Large intestine (tissue), 3 donors: ENCODE data around the gene VCL. TPM values are rescaled to one million over a fixed set of nuclear protein-coding genes. Genes with fewer than 3 reads are reported as not detected.
"Not testable (repeated sequence)": the region's sequence is repeated elsewhere in the genome, so short reads cannot be mapped to it uniquely, and the experiment has no call there.

Experiments
- DNase-seq, 2 donors: peaks; one replicate each; pipeline versions ENCODE4 v3.0.0 to v3.0.0-alpha.2; 2013
- H3K27ac ChIP-seq: one replicate; pipeline ENCODE4 v1.5.1; 2013; ENCODE audit warnings: low read length
- H3K27me3 ChIP-seq: 2 replicates; pipeline ENCODE4 v1.6.1; 2013; ENCODE audit warnings: low read length; ENCODE audit not compliant: control insufficient read depth, insufficient read depth
- H3K36me3 ChIP-seq: 2 replicates; pipeline ENCODE4 v1.6.1; 2013; ENCODE audit warnings: low read length; ENCODE audit not compliant: control insufficient read depth, insufficient read depth
- H3K4me1 ChIP-seq: one replicate; pipeline ENCODE4 v1.6.1; 2013; ENCODE audit warnings: low read length; ENCODE audit not compliant: control insufficient read depth, insufficient read depth
- H3K4me3 ChIP-seq: one replicate; pipeline ENCODE4 v1.5.1; 2013; ENCODE audit warnings: low read length
- H3K9me3 ChIP-seq: one replicate; pipeline ENCODE4 v1.6.1; 2013; ENCODE audit warnings: mild to moderate bottlenecking, low read depth, low read length, moderate library complexity; ENCODE audit not compliant: control insufficient read depth
- WGBS: methylation state at CpG from one replicate; pipeline ENCODE4 v1.1.5; 2013; ENCODE audit warnings: low lambda C conversion rate; ENCODE audit not compliant: insufficient coverage; 5-methylcytosine and 5-hydroxymethylcytosine counted together
- polyA plus RNA-seq: library from polyadenylated mRNA; unstranded; fragments of 120-200 nt; gene quantifications from one replicate; pipeline ENCODE4 v1.2.1, GENCODE V29; 2013

The VCL gene
- polyA plus RNA-seq, 1 donor, result 69.3 TPM

GRCh38 chr10:74024600-74024999 lies 26.7 kb downstream of the VCL start:
- Histone ChIP-seq H3K4me1 (peaks cover 4% of the 10 kb centered on the region), H3K27ac (no peak overlapping the region), H3K27me3 (no peaks in the 10 kb centered on the region), H3K9me3 (no peaks in the 10 kb centered on the region), H3K36me3 (peaks cover 3% of the 10 kb centered on the region), H3K4me3 (no peak overlapping the region)
- DNase-seq, result no peak

- H3K36me3 ChIP-seq, result peaks cover 3% of the 10 kb centered on the region
- peaks cover 4% of the 10 kb centered on the region for H3K4me1 ChIP-seq
- H3K4me3 ChIP-seq, result no peak overlapping the region
- no peak for DNase-seq
- no peaks in the 10 kb centered on the region for H3K27me3 ChIP-seq
- no peaks in the 10 kb centered on the region for H3K9me3 ChIP-seq
- WGBS, result 57% methylated on average over 1 of the region's 5 CpGs
- H3K27ac ChIP-seq, result no peak overlapping the region
These were observed 27.6 kb downstream of the VCL start for GRCh38 chr10:74025380-74025978.

GRCh38 chr10:74026428-74027015 lies 28.6 kb downstream of the VCL start:
- no peak overlapping the region for H3K27ac ChIP-seq
- H3K4me3 ChIP-seq, result no peak overlapping the region
- no peak for DNase-seq
- no peaks in the 10 kb centered on the region for H3K4me1 ChIP-seq
- no peaks in the 10 kb centered on the region for H3K27me3 ChIP-seq
- H3K9me3 ChIP-seq, result no peaks in the 10 kb centered on the region
- WGBS, result 60% methylated on average over 1 of the region's 3 CpGs
- peaks cover 3% of the 10 kb centered on the region for H3K36me3 ChIP-seq

GRCh38 chr10:74027702-74028101 lies 29.8 kb downstream of the VCL start:
- Histone ChIP-seq H3K4me1 (no peaks in the 10 kb centered on the region), H3K9me3 (no peaks in the 10 kb centered on the region), H3K27me3 (no peaks in the 10 kb centered on the region), H3K36me3 (peaks cover 3% of the 10 kb centered on the region), H3K27ac (no peak overlapping the region), H3K4me3 (no peak overlapping the region)
- no peak for DNase-seq
- 67% methylated on average over 1 of the region's 2 CpGs for WGBS

- no peaks in the 10 kb centered on the region for H3K9me3 ChIP-seq
These were observed 32.0 kb downstream of the VCL start for GRCh38 chr10:74029943-74030342.

GRCh38 chr10:74032208-74032607 lies 34.3 kb downstream of the VCL start:
- H3K27me3 ChIP-seq, H3K4me3 ChIP-seq, H3K4me1 ChIP-seq, H3K9me3 ChIP-seq, DNase-seq, H3K36me3 ChIP-seq, H3K27ac ChIP-seq: not testable (repeated sequence)
- no CpG with 5 or more reads among the region's 1 CpG for WGBS

More at GRCh38 chr10:74029943-74030342, 32.0 kb downstream of the VCL start:
- no peaks in the 10 kb centered on the region for H3K27me3 ChIP-seq
- no peak overlapping the region for H3K27ac ChIP-seq
- WGBS, result no CpG with 5 or more reads among the region's 1 CpG
- no peak for DNase-seq
- H3K36me3 ChIP-seq, result peaks cover 3% of the 10 kb centered on the region
- no peaks in the 10 kb centered on the region for H3K4me1 ChIP-seq
- no peak overlapping the region for H3K4me3 ChIP-seq

- Histone ChIP-seq H3K27ac (no peak overlapping the region), H3K4me3 (no peak overlapping the region), H3K27me3 (no peaks in the 10 kb centered on the region), H3K9me3 (no peaks in the 10 kb centered on the region), H3K4me1 (no peaks in the 10 kb centered on the region), H3K36me3 (peaks cover 4% of the 10 kb centered on the region)
- 100% methylated on average over 1 of the region's 3 CpGs for WGBS
- DNase-seq, result no peak
These were observed 35.2 kb downstream of the VCL start for GRCh38 chr10:74032900-74033655.

- DNase-seq, result no peak
- no peak overlapping the region for H3K4me3 ChIP-seq
- H3K27ac ChIP-seq, result no peak overlapping the region
- no peaks in the 10 kb centered on the region for H3K4me1 ChIP-seq
- H3K36me3 ChIP-seq, result peaks cover 2% of the 10 kb centered on the region
- H3K27me3 ChIP-seq, result no peaks in the 10 kb centered on the region
- WGBS, result no CpG with 5 or more reads among the region's 1 CpG
- H3K9me3 ChIP-seq, result no peaks in the 10 kb centered on the region
These were observed 35.8 kb downstream of the VCL start for GRCh38 chr10:74033702-74034101.

GRCh38 chr10:74034301-74034700 lies 36.4 kb downstream of the VCL start:
- no peaks in the 10 kb centered on the region for H3K4me1 ChIP-seq
- 67% methylated on average over 2 of the region's 2 CpGs for WGBS
- DNase-seq, result no peak

GRCh38 chr10:74035303-74035702 lies 37.4 kb downstream of the VCL start:
- WGBS, result no CpG with 5 or more reads among the region's 1 CpG
- H3K36me3 ChIP-seq, result peaks cover 2% of the 10 kb centered on the region
- no peak overlapping the region for H3K27ac ChIP-seq
- DNase-seq, result no peak
- H3K4me1 ChIP-seq, result no peaks in the 10 kb centered on the region
- no peaks in the 10 kb centered on the region for H3K27me3 ChIP-seq
- H3K9me3 ChIP-seq, result no peaks in the 10 kb centered on the region
- H3K4me3 ChIP-seq, result no peak overlapping the region

More at GRCh38 chr10:74034301-74034700, 36.4 kb downstream of the VCL start:
- no peaks in the 10 kb centered on the region for H3K27me3 ChIP-seq
- H3K27ac ChIP-seq, result no peak overlapping the region
- H3K4me3 ChIP-seq, result no peak overlapping the region
- H3K9me3 ChIP-seq, result no peaks in the 10 kb centered on the region
- peaks cover 2% of the 10 kb centered on the region for H3K36me3 ChIP-seq
